ENCODE data around the gene LBX2.
"Not testable (repeated sequence)": the region's sequence is repeated elsewhere in the genome, so short reads cannot be mapped to it uniquely, and the experiment has no call there.

LBX2 gene

GRCh38 chr2:74488643-74489481, 10.5 kb downstream of the LBX2 start:
- Histone ChIP-seq H3K27me3 (no peaks in the 10 kb centered on the region), H4K20me1 (no peaks in the 10 kb centered on the region), H3K27ac (no peak overlapping the region), H3K4me2 (no peak overlapping the region), H3K9ac (no peak overlapping the region), H3K4me1 (peaks cover 8% of the 10 kb centered on the region), H3K4me3 (no peak overlapping the region), H3K9me3 (no peaks in the 10 kb centered on the region), H3K36me3 (peaks cover 86% of the 10 kb centered on the region)
- no peak for TF ChIP-seq Cebpa-rat (IDR thresholded peaks at IDR 0.05)

- no peaks in the 10 kb centered on the region for H3K9me3 ChIP-seq
- TF ChIP-seq Cebpa-rat (IDR thresholded peaks at IDR 0.05), result no peak
- no peak overlapping the region for H3K9ac ChIP-seq
- H4K20me1 ChIP-seq, result peaks cover 11% of the 10 kb centered on the region
- H3K4me2 ChIP-seq, result no peak overlapping the region
- H3K4me1 ChIP-seq, result peaks cover 23% of the 10 kb centered on the region
- H3K4me3 ChIP-seq, result no peak overlapping the region
- no peak overlapping the region for H3K27ac ChIP-seq
- H3K36me3 ChIP-seq, result peaks cover 59% of the 10 kb centered on the region
- no peaks in the 10 kb centered on the region for H3K27me3 ChIP-seq
These were observed 13.3 kb downstream of the LBX2 start for GRCh38 chr2:74486141-74486540.

- H3K27me3 ChIP-seq, H3K9me3 ChIP-seq: not testable (repeated sequence)
- Histone ChIP-seq H3K27ac (0 out of 2 replicates have a peak overlapping the region, but pooled peaks have one; percentile 86), H3K4me3 (peak overlapping the region; percentile 85), H3K4me2 (peak overlapping the region; percentile 85), H4K20me1 (peaks cover 18% of the 10 kb centered on the region), H3K9ac (peak overlapping the region; percentile 83), H3K36me3 (peaks cover 58% of the 10 kb centered on the region), H3K4me1 (peaks cover 40% of the 10 kb centered on the region)
These were observed 15.7 kb downstream of the LBX2 start for GRCh38 chr2:74483675-74484164.

GRCh38 chr2:74482801-74483674, 16.4 kb downstream of the LBX2 start, which contains the start of the genes CCDC142 and TTC31:
TSS of gene CCDC142 (minus strand) at chr2:74482998. CDS start at chr2:74482837, 161 bp downstream.
TSS of gene TTC31 (plus strand) at chr2:74483081. CDS start at chr2:74483096, 15 bp downstream.
- peaks cover 40% of the 10 kb centered on the region for H3K4me1 ChIP-seq
- peak within 1 kb of the TSS; percentile 86 for H3K27ac ChIP-seq

GRCh38 chr2:74481961-74482800, 17.2 kb downstream of the LBX2 start:
- H3K4me2 ChIP-seq, result peak overlapping the region; percentile 100
- peak overlapping the region; percentile 86 for H3K27ac ChIP-seq
- H3K27me3 ChIP-seq, result no peaks in the 10 kb centered on the region
- no peak for TF ChIP-seq Cebpa-rat (IDR thresholded peaks at IDR 0.05)
- peaks cover 18% of the 10 kb centered on the region for H4K20me1 ChIP-seq
- H3K4me1 ChIP-seq, result peaks cover 40% of the 10 kb centered on the region
- no peaks in the 10 kb centered on the region for H3K9me3 ChIP-seq
- H3K36me3 ChIP-seq, result peaks cover 53% of the 10 kb centered on the region
- peak overlapping the region; percentile 85 for H3K4me3 ChIP-seq
- H3K9ac ChIP-seq, result peak overlapping the region; percentile 83

More at GRCh38 chr2:74482801-74483674, 16.4 kb downstream of the LBX2 start, which contains the start of the genes CCDC142 and TTC31:
- H3K27me3 ChIP-seq, result no peaks in the 10 kb centered on the region
- peak within 1 kb of the TSS; percentile 85 for H3K4me3 ChIP-seq
- H4K20me1 ChIP-seq, result peaks cover 18% of the 10 kb centered on the region
- H3K36me3 ChIP-seq, result peaks cover 55% of the 10 kb centered on the region
- TF ChIP-seq Cebpa-rat (IDR thresholded peaks at IDR 0.05), result no peak
- peak within 1 kb of the TSS; percentile 83 for H3K9ac ChIP-seq
- H3K9me3 ChIP-seq, result no peaks in the 10 kb centered on the region
- peak within 1 kb of the TSS; percentile 100 for H3K4me2 ChIP-seq

- peak overlapping the region; percentile 83 for H3K9ac ChIP-seq
- peaks cover 18% of the 10 kb centered on the region for H4K20me1 ChIP-seq
- peak overlapping the region; percentile 86 for H3K27ac ChIP-seq
- H3K4me1 ChIP-seq, result peaks cover 40% of the 10 kb centered on the region
- no peak for TF ChIP-seq Cebpa-rat (IDR thresholded peaks at IDR 0.05)
- peak overlapping the region; percentile 100 for H3K4me2 ChIP-seq
- H3K27me3 ChIP-seq, result no peaks in the 10 kb centered on the region
- H3K36me3 ChIP-seq, result peaks cover 53% of the 10 kb centered on the region
- H3K9me3 ChIP-seq, result no peaks in the 10 kb centered on the region
- H3K4me3 ChIP-seq, result peak overlapping the region; percentile 85
These were observed 18.0 kb downstream of the LBX2 start for GRCh38 chr2:74481431-74481830.

- H3K4me2 ChIP-seq, result no peak overlapping the region
These were observed 24.5 kb downstream of the LBX2 start for GRCh38 chr2:74474899-74475298.

GRCh38 chr2:74474481-74474880, 24.9 kb downstream of the LBX2 start:
- no peak overlapping the region for H3K4me3 ChIP-seq
- H4K20me1 ChIP-seq, result no peaks in the 10 kb centered on the region
- H3K4me2 ChIP-seq, result no peak overlapping the region
- peaks cover 58% of the 10 kb centered on the region for H3K36me3 ChIP-seq
- no peak overlapping the region for H3K27ac ChIP-seq
- no peaks in the 10 kb centered on the region for H3K27me3 ChIP-seq
- no peak overlapping the region for H3K9ac ChIP-seq
- H3K4me1 ChIP-seq, result peaks cover 28% of the 10 kb centered on the region
- no peaks in the 10 kb centered on the region for H3K9me3 ChIP-seq
- no peak for TF ChIP-seq Cebpa-rat (IDR thresholded peaks at IDR 0.05)

More at GRCh38 chr2:74474899-74475298, 24.5 kb downstream of the LBX2 start:
- Histone ChIP-seq H3K27ac (no peak overlapping the region), H3K9me3 (no peaks in the 10 kb centered on the region), H3K4me3 (no peak overlapping the region), H3K4me1 (peaks cover 32% of the 10 kb centered on the region), H3K27me3 (no peaks in the 10 kb centered on the region), H3K36me3 (peaks cover 62% of the 10 kb centered on the region), H3K9ac (no peak overlapping the region), H4K20me1 (no peaks in the 10 kb centered on the region)
- TF ChIP-seq Cebpa-rat (IDR thresholded peaks at IDR 0.05), result no peak

GRCh38 chr2:74472945-74473258, 26.5 kb downstream of the LBX2 start:
- Histone ChIP-seq H3K4me3 (peak overlapping the region; percentile 77), H3K36me3 (peaks cover 49% of the 10 kb centered on the region), H3K27ac (peak overlapping the region; percentile 83), H3K9me3 (no peaks in the 10 kb centered on the region), H3K4me1 (peaks cover 28% of the 10 kb centered on the region), H4K20me1 (no peaks in the 10 kb centered on the region), H3K9ac (peak overlapping the region; percentile 84; the same call in 1 of the 2 replicates), H3K27me3 (no peaks in the 10 kb centered on the region), H3K4me2 (peak overlapping the region; percentile 92)
- TF ChIP-seq Cebpa-rat (IDR thresholded peaks at IDR 0.05), result no peak

Data from BLaER1 (cell line).